Psoas muscle (tissue), 8 donors: Measurements from ENCODE around the gene FMO2. TPM values are rescaled to one million over a fixed set of nuclear protein-coding genes. Genes with fewer than 3 reads are reported as not detected.
A peak's percentile ranks its signal among the peaks of the same experiment; 100 is the strongest.
"Not testable (repeated sequence)": the region's sequence is repeated elsewhere in the genome, so short reads cannot be mapped to it uniquely, and the experiment has no call there.

ENCODE experiments used
- ATAC-seq, 4 donors: fragments of 200-7000 bp; cut with Tn5 transposase; one replicate each; pipeline ENCODE4 v1.9.1; 2020; ENCODE audit warnings: moderate library complexity in 3 of 4, mild to moderate bottlenecking in 2 of 4
- DNase-seq, 2 donors: peaks; one replicate each; pipeline ENCODE4 v3.0.0-alpha.2; 2020
- H3K27ac ChIP-seq: fragments of 200-600 bp; one replicate; pipeline ENCODE4 v1.8.0; 2022
- H3K27me3 ChIP-seq, 3 donors: fragments of 200-600 bp in 1 of 3; one replicate each; pipeline versions ENCODE4 v1.6.1 to v1.8.0; 2013 to 2022; ENCODE audit warnings: low read length in 2 of 3, mild to moderate bottlenecking in 2 of 3, moderate library complexity in 1 of 3; ENCODE audit not compliant: insufficient read depth in 3 of 3
- H3K36me3 ChIP-seq, 2 donors: fragments of 200-600 bp in 1 of 2; one replicate each; pipeline versions ENCODE4 v1.6.1 to v1.8.0; 2013 to 2022; ENCODE audit warnings: low read depth in 1 of 2, mild to moderate bottlenecking in 1 of 2, moderate library complexity in 1 of 2; ENCODE audit not compliant: insufficient read depth in 1 of 2
- H3K4me1 ChIP-seq: fragments of 200-600 bp; one replicate; pipeline ENCODE4 v1.8.0; 2022
- H3K4me3 ChIP-seq: fragments of 200-600 bp; one replicate; pipeline ENCODE4 v1.8.0; 2022; ENCODE audit warnings: mild to moderate bottlenecking
- H3K9me3 ChIP-seq: fragments of 200-600 bp; one replicate; pipeline ENCODE4 v1.8.0; 2022
- WGBS, 3 donors: extraction: QIAGEN DNeasy Blood & Tissue Kit; methylation state at CpG; one replicate each; pipeline versions ENCODE4 v1.1.6 to v1.1.7; 2013; 5-methylcytosine and 5-hydroxymethylcytosine counted together
- intact Hi-C, 2 donors: fragments of 100-400 bp; cut with DNase I; formaldehyde crosslinking; loops; one replicate each; pipeline versions ENCODE4 v1.11.0 to v1.14.2; 2022
- polyA plus RNA-seq, 3 donors: library from polyadenylated mRNA; stranded (reverse); fragments of 200-250 nt; gene quantifications; one replicate each; pipeline ENCODE4 v1.2.3, GENCODE V29; 2013
- total RNA-seq, 4 donors: library from RNA; stranded (reverse); fragmentation: NEBNext Ultra II Directional in 2 of 4; extraction: Animal tissue kit (Norgen Biotek cat#: 25700) in 2 of 4; gene quantifications; one replicate each; pipeline versions ENCODE4 v1.2.1 to v1.2.4, GENCODE V29; 2021 to 2023
- TF ChIP-seq, protein P1 (sequence below): fragments of 200-600 bp; IDR thresholded peaks from one replicate; pipeline ENCODE4 v1.8.0; 2022; ENCODE audit warnings: antibody characterized with exemption
- donor health status: healthy with polysubstance abuse.
- donor health status: DM: no; HTN: no; CAD: no; lungs with moderate emphysema.
- donor health status: Bipolar disorder and iron deficiency.
- donor health status: healthy.
- donor health status: DM: yes; HTN: yes; CAD: no.
- donor health status: DM: no; HTN: no; CAD: no.
- donor health status: DM: no; HTN: no; CAD: no.
- donor health status: DM: yes; HTN: yes; CAD: no.

The FMO2 gene
- total and polyA plus RNA-seq, 7 donors = 6.9 to 54.1 (median 17.1) TPM

DNA sequence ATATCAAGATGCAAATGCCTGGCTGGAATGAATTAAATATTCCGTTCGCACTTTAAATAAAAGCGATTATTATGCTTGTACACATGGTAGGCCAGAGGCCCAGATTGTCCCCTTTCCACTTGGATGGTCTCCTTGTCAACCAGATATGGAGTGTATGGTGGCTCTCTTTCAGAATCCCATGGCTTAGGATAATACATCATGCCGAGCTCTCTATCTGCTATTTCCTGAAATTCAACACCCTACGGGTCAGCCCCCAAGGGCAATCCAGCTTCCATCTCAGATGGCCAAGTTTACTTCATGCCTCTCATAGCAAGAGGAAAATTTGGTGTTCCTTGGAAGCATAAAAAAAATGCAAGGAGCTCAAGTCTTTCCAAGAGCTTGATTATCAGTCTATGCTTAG is 37.8 kb downstream of the FMO2 start:
- Histone ChIP-seq H3K4me1 (peaks cover 2% of the 10 kb centered on the region), H3K36me3 (no peaks in the 10 kb centered on the region), H3K27me3 (no peaks in the 10 kb centered on the region), H3K4me3 (no peak overlapping the region), H3K27ac (no peak overlapping the region), H3K9me3 (no peaks in the 10 kb centered on the region)
- TF ChIP-seq, protein P1, sequence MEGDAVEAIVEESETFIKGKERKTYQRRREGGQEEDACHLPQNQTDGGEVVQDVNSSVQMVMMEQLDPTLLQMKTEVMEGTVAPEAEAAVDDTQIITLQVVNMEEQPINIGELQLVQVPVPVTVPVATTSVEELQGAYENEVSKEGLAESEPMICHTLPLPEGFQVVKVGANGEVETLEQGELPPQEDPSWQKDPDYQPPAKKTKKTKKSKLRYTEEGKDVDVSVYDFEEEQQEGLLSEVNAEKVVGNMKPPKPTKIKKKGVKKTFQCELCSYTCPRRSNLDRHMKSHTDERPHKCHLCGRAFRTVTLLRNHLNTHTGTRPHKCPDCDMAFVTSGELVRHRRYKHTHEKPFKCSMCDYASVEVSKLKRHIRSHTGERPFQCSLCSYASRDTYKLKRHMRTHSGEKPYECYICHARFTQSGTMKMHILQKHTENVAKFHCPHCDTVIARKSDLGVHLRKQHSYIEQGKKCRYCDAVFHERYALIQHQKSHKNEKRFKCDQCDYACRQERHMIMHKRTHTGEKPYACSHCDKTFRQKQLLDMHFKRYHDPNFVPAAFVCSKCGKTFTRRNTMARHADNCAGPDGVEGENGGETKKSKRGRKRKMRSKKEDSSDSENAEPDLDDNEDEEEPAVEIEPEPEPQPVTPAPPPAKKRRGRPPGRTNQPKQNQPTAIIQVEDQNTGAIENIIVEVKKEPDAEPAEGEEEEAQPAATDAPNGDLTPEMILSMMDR = no peak
- DNase-seq = no peak
- peak in 1 of 4 donors; percentile 41 for ATAC-seq
- WGBS, 3 donors = 26 to 40% (median 28%) methylated on average over 5 of the region's 5 CpGs
- intact Hi-C loops = loop anchor here in 1 of 2 donors (5.0 kb wide), 1 partner anchor 431 kb away; no protein-coding TSS in a partner anchor

DNA sequence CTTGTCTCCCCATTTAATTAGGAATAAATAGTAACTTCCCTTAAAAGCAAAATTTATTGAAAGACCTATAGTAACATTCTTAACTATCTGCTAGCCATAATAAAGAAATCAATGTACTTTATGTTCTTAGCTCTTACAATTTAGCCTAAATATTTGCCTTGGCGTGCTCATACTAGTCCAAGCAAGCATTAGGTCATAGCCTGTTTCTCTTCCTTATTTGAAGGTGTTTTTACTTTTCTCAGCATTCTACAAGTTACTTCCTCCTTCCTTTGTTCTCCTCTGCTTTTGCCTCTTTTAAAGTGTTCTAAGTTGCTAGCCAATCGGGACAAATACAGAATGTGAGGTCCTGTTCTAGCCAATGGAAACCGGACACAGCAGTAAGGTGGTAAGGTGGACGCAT is 39.2 kb downstream of the FMO2 start:
- ATAC-seq, H3K27me3 ChIP-seq, H3K4me3 ChIP-seq, H3K4me1 ChIP-seq, DNase-seq, H3K9me3 ChIP-seq, H3K36me3 ChIP-seq, H3K27ac ChIP-seq: not testable (repeated sequence)
- 90 to 92% (median 90%) methylated on average over 4 of the region's 4 CpGs for WGBS, 3 donors
- intact Hi-C loops = loop anchor here in 1 of 2 donors (5.0 kb wide), 1 partner anchor 432 kb away; no protein-coding TSS in a partner anchor

DNA sequence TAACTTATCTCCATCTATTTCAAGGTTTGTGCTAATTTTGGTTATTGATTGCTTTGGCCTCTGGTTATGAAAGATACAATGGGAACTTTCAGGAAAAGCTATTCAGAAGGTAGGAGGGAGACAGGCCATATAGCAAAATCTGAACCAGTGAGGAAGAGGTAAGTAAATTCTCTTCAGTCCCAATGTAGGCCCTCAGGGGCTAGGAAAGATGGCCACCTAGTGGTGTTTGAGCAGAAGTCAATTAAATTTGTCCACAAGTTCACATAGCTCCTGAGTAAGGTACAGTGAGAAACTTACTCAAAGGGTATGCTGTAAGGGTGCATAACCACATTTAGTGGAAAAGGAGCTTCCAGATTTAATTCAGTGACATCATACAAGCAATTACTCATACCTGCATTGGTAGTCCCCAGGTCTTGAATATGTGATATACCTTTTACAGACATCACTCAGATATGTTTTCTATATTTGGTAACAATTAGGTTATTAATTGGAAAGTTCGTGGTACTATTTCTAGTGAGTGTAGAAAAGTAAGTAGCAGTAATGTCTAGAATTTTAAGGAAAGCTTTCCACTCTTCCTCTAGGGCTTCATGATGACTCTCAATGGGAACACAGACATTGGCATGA is 41.8 kb downstream of the FMO2 start:
- intact Hi-C loops = loop anchor here in 1 of 2 donors (1.0 to 2.0 kb wide), 2 partner anchors 146 to 258 kb away; no protein-coding TSS in a partner anchor
- TF ChIP-seq, protein P1 = peak; percentile 63
- Histone ChIP-seq H3K4me3 (no peak overlapping the region), H3K27ac (no peak overlapping the region), H3K9me3 (no peaks in the 10 kb centered on the region), H3K36me3 (no peaks in the 10 kb centered on the region), H3K27me3 (no peaks in the 10 kb centered on the region), H3K4me1 (no peaks in the 10 kb centered on the region)
- 65 to 77% (median 73%) methylated on average over 1 of the region's 1 CpG for WGBS, 3 donors
- DNase-seq (no peak), ATAC-seq (peak in 2 of 4 donors; percentile 42 to 55)

DNA sequence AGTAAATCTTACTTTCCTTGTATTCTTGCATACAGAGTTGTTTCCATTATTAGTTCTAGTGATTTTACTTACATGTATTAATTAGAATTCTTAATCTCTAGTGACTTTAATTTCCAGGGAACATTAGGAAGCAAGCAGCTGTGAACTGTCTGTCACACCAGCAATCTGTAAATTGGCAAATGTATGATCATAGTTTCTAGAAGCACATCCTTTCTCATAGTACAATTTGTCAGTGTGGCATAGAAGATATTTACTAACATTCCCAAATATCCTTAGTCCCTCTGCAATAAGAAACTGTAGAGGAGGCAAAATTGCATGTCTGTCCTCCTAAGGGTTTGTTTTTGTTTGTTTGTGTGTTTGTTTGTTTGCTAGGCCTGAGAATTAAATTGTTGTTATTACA is 46.2 kb downstream of the FMO2 start:
- intact Hi-C loops = no loop called here
- TF ChIP-seq, protein P1 = no peak
- H3K4me3 ChIP-seq = no peak overlapping the region

DNA sequence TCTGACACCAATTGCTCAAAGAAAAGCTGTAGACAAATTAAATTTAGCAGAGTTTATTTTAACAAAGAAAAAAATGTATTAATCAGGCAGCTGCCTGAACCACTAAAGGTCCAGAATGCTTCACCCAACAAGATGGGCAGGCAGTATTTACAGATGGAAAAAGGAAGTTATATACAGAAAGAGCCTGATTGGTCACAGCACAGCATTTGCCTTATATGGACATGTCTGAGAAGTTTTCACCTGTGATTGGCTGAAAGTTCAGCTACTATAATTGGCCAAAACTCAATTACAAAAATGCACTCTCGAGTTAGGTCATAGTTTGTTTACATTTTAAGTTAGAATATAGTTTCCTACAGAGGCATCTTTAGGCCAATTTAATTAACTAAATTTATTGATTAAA is 48.1 kb downstream of the FMO2 start:
- TF ChIP-seq, protein P1 = no peak
- ATAC-seq = no peak

More for the DNA sequence above, 46.2 kb downstream of the FMO2 start:
- H3K36me3 ChIP-seq = no peaks in the 10 kb centered on the region
- no peaks in the 10 kb centered on the region for H3K9me3 ChIP-seq
- no peaks in the 10 kb centered on the region for H3K27me3 ChIP-seq
- no peak overlapping the region for H3K27ac ChIP-seq
- DNase-seq (no peak), ATAC-seq (no peak)
- H3K4me1 ChIP-seq = no peaks in the 10 kb centered on the region

DNA sequence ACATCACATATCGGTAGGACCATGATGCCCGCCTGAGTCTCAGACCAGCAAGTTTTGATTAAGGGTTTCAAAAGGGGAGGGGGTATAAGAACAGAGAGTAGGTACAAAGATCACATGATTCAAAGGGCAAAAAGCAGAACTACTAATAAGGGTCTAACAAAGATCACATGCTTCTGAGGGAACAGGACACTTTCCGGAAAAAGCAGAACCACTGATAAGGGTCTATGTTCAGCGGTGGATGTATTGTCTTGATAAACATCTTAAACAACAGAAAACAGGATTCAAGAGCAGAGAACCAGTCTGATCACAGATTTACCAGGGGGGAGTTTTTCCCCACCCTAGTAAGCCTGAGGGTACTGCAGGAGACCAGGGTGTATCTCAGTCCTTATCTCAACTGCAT is 51.1 kb downstream of the FMO2 start:
- H3K27me3 ChIP-seq, H3K4me1 ChIP-seq, H3K4me3 ChIP-seq, H3K36me3 ChIP-seq, ATAC-seq, intact Hi-C loops, H3K9me3 ChIP-seq, DNase-seq, H3K27ac ChIP-seq: not testable (repeated sequence)
- 96 to 98% (median 97%) methylated on average over 4 of the region's 4 CpGs for WGBS, 3 donors

More for the DNA sequence above, 48.1 kb downstream of the FMO2 start:
- Histone ChIP-seq H3K9me3 (no peaks in the 10 kb centered on the region), H3K27me3 (no peaks in the 10 kb centered on the region), H3K27ac (no peak overlapping the region), H3K4me1 (no peaks in the 10 kb centered on the region), H3K36me3 (no peaks in the 10 kb centered on the region), H3K4me3 (no peak overlapping the region)
- intact Hi-C loops = no loop called here
- WGBS, 3 donors = 97 to 98% (median 97%) methylated on average over 1 of the region's 1 CpG
- no peak for DNase-seq
